ENCODE data around the gene PHKA2. TPM values are rescaled to one million over a fixed set of nuclear protein-coding genes. Genes with fewer than 3 reads are reported as not detected.
"Not testable (repeated sequence)": the region's sequence is repeated elsewhere in the genome, so short reads cannot be mapped to it uniquely, and the experiment has no call there.

PHKA2 gene
- total RNA-seq (2014; rRNA removed; shearing (Covaris generic); ENCODE audit: low replicate concordance) = 8.0 and 16.9 TPM in 2 replicates

DNA sequence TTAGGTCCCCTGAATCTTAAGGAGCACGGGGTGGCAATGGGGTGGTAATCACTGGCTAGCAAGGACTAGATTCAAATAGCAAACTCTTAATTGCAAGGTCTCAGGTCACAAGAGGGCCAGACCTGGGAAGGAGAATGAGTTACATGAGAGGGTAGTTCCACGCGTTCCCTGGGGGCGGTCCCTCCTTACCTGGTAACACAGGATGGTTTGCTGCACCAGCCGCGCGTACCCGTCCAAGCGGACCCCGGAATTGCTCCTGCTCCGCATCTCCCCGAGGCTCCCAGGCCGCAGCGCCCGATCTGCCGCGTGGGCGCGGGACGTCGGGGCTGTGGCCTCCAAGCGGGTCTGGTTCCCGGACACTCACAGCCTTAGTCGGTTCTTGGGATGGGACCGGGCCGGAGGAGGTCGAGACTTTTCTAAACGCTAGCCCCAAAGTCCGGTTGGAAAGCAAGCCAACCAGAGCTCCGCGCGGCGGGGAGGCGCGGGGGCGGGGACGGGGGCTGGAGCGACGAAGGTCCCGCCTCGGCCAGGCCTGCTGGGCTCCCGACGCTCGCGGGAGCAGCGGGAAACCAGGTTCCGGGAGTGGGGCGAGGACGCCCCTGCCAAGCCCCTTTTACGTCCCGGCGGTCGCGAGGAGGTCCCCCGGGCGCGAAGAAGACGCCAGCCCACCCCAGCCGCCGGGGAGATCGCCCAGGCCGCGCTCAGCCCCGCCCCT is at the start of gene PHKA2:
Gene PHKA2 (minus strand): TSS at position 449 of the 715 bp plus-strand sequence. CDS start 182 bp downstream, at position 267.
- in situ Hi-C loops (cut with HindIII; ENCODE audit: low pct_unique_long_range_greater_than_20kb, low sequenced_read_pairs) = no loop called here
- no peak for DNase-seq (ENCODE audit: low read depth)

GRCh38 chrX:19030805-19031204 is 46.9 kb upstream of the PHKA2 start:
- no peak for DNase-seq (ENCODE audit: low read depth)
- in situ Hi-C loops (cut with HindIII; ENCODE audit: low pct_unique_long_range_greater_than_20kb, low sequenced_read_pairs) = no loop called here

- in situ Hi-C loops (cut with HindIII; ENCODE audit: low pct_unique_long_range_greater_than_20kb, low sequenced_read_pairs) = no loop called here
- no peak for DNase-seq (ENCODE audit: low read depth)
These were observed 44.6 kb upstream of the PHKA2 start for GRCh38 chrX:19028560-19028959.

GRCh38 chrX:19024366-19024765 is 40.5 kb upstream of the PHKA2 start:
- no peak for DNase-seq (ENCODE audit: low read depth)
- in situ Hi-C loops (cut with HindIII; ENCODE audit: low pct_unique_long_range_greater_than_20kb, low sequenced_read_pairs) = no loop called here

GRCh38 chrX:19019996-19020395 is 36.1 kb upstream of the PHKA2 start:
- in situ Hi-C loops (cut with HindIII; ENCODE audit: low pct_unique_long_range_greater_than_20kb, low sequenced_read_pairs) = no loop called here

GRCh38 chrX:19017271-19017670 is 33.4 kb upstream of the PHKA2 start:
- DNase-seq (ENCODE audit: low read depth) = no peak

More at GRCh38 chrX:19019996-19020395, 36.1 kb upstream of the PHKA2 start:
- DNase-seq (ENCODE audit: low read depth) = no peak

DNA sequence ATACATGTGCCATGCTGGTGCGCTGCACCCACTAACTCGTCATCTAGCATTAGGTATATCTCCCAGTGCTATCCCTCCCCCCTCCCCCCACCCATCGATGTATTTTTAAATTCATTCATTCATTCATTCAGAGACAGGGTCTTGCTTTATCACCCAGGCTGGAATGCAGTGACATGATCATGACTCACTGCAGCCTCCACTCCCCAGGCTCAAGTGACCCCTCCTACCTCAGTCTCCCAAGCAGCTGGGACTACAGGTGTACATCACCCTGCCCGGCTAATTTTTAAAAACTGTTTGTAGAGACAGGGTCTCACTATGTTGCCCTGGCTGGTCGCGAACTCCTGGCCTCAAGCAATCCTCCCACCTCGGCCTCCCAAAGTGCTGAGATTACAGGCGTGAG is 32.7 kb upstream of the PHKA2 start:
- DNase-seq (ENCODE audit: low read depth); in situ Hi-C loops (cut with HindIII; ENCODE audit: low pct_unique_long_range_greater_than_20kb, low sequenced_read_pairs): not testable (repeated sequence)

More at GRCh38 chrX:19017271-19017670, 33.4 kb upstream of the PHKA2 start:
- in situ Hi-C loops (cut with HindIII; ENCODE audit: low pct_unique_long_range_greater_than_20kb, low sequenced_read_pairs) = no loop called here

GRCh38 chrX:19007868-19008267 is 24.0 kb upstream of the PHKA2 start:
- in situ Hi-C loops (cut with HindIII; ENCODE audit: low pct_unique_long_range_greater_than_20kb, low sequenced_read_pairs) = no loop called here
- DNase-seq (ENCODE audit: low read depth) = no peak

- DNase-seq (ENCODE audit: low read depth) = no peak
- in situ Hi-C loops (cut with HindIII; ENCODE audit: low pct_unique_long_range_greater_than_20kb, low sequenced_read_pairs) = no loop called here
These were observed 23.1 kb upstream of the PHKA2 start for GRCh38 chrX:19007011-19007410.

- DNase-seq (ENCODE audit: low read depth) = no peak
- in situ Hi-C loops (cut with HindIII; ENCODE audit: low pct_unique_long_range_greater_than_20kb, low sequenced_read_pairs) = no loop called here
These were observed 22.0 kb upstream of the PHKA2 start for GRCh38 chrX:19005909-19006308.

GRCh38 chrX:19003756-19004155 is 19.8 kb upstream of the PHKA2 start:
- in situ Hi-C loops (cut with HindIII; ENCODE audit: low pct_unique_long_range_greater_than_20kb, low sequenced_read_pairs) = no loop called here
- DNase-seq (ENCODE audit: low read depth) = no peak

DNA sequence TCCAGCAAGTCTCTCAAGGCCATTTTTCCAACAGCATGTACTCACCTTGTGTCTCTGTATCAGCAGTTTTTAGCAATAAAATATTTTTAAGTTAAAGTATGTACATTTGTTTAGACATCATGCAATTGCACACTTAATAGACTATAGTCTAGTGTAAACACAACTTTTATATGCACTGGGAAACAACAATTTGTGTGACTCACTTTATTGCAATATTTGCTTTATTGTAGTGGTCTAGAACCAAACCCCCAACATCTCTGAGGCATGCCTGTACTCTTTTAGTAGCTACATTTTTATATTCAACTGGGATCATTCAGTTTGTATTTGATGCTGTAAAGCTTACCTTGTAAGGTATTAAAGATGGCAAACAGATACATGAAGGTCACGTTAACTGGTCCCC is 14.7 kb upstream of the PHKA2 start:
- no peak for DNase-seq (ENCODE audit: low read depth)
- in situ Hi-C loops (cut with HindIII; ENCODE audit: low pct_unique_long_range_greater_than_20kb, low sequenced_read_pairs) = no loop called here

DNA sequence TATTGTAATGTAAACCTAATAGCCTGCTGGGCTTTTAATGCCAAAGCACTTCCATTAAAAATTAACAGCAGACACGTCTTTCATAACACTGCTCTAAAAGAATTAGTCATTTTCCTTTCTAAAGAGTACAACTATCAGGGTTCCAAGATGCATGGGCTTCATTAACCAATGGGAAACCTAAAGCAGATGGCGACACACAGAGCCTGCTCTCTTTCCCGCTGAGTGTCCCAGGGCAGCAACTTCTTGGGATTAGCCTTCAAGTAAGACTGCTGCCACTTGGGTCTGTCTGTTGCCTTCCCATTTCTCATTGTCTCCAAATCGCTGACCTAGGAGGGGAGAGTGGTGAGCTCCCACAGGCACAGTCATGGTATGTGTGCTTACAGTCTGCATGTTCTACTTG is 14.0 kb upstream of the PHKA2 start:
- in situ Hi-C loops (cut with HindIII; ENCODE audit: low pct_unique_long_range_greater_than_20kb, low sequenced_read_pairs) = no loop called here
- peak; percentile 58 for DNase-seq (ENCODE audit: low read depth)

DNA sequence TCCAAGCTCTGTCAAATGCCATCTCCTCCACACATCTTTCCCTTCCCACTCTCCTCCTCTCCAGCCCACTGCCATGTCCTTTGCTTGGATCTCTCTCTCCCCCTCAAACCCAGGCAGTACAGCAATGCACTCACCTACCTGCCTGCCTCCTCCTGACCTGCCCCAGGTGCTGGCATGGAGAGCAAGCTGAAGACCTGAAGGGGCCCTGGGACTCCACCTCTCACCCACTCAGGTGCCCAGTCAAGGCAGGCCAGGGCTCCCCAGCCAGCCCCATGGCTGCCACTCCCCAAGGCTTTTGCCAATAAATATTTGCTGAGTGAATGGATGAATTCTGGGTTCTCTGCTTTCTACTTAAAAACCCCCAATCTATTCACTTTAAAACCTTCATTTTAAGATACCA is 12.6 kb upstream of the PHKA2 start:
- no peak for DNase-seq (ENCODE audit: low read depth)
- in situ Hi-C loops (cut with HindIII; ENCODE audit: low pct_unique_long_range_greater_than_20kb, low sequenced_read_pairs) = no loop called here

GRCh38 chrX:18995221-18995620 is 11.3 kb upstream of the PHKA2 start:
- no peak for DNase-seq (ENCODE audit: low read depth)
- in situ Hi-C loops (cut with HindIII; ENCODE audit: low pct_unique_long_range_greater_than_20kb, low sequenced_read_pairs) = no loop called here

- in situ Hi-C loops (cut with HindIII; ENCODE audit: low pct_unique_long_range_greater_than_20kb, low sequenced_read_pairs) = no loop called here
- no peak for DNase-seq (ENCODE audit: low read depth)
These were observed 10.8 kb upstream of the PHKA2 start for GRCh38 chrX:18994713-18995112.

- no peak for DNase-seq (ENCODE audit: low read depth)
- in situ Hi-C loops (cut with HindIII; ENCODE audit: low pct_unique_long_range_greater_than_20kb, low sequenced_read_pairs) = no loop called here
These were observed 8.9 kb upstream of the PHKA2 start for GRCh38 chrX:18992829-18993228.

GRCh38 chrX:18985186-18985435 is 1.2 kb upstream of the PHKA2 start:
- in situ Hi-C loops (cut with HindIII; ENCODE audit: low pct_unique_long_range_greater_than_20kb, low sequenced_read_pairs) = no loop called here
- no peak for DNase-seq (ENCODE audit: low read depth)

GRCh38 chrX:18984381-18985185 is 669 bp upstream of the PHKA2 start:
- in situ Hi-C loops (cut with HindIII; ENCODE audit: low pct_unique_long_range_greater_than_20kb, low sequenced_read_pairs) = no loop called here

More at GRCh38 chrX:18984381-18985185, 669 bp upstream of the PHKA2 start:
- peak; percentile 86 for DNase-seq (ENCODE audit: low read depth)
